Endothelial cell of umbilical vein (primary cell): Measurements from ENCODE around the gene CD300LB. TPM values are rescaled to one million over a fixed set of nuclear protein-coding genes. Genes with fewer than 3 reads are reported as not detected.

ENCODE experiments used
- BruUV-seq: library from RNA; stranded (reverse); fragments of 400-500 nt; replicated peaks from 2 replicates; lab custom pipeline; 2021; lab: Mats Ljungman, UMichigan
- CTCF ChIA-PET: fragments of 300-600, 350-600 bp; sonication (Branson Sonifier 250); formaldehyde crosslinking; loops from one replicate; lab custom pipeline; 2021; ENCODE audit warnings: antibody characterized with exemption, inconsistent platforms; lab: Charles Lee
- POLR2A ChIA-PET: fragments of 300-600, 350-600 bp; sonication (Branson Sonifier 250); formaldehyde crosslinking; loops from one replicate; lab custom pipeline; 2021; ENCODE audit warnings: antibody characterized with exemption, inconsistent platforms; lab: Charles Lee
- DNase-seq: peaks from one replicate; pipeline ENCODE4 v3.0.0-alpha.2; 2011; ENCODE audit warnings: low read depth, low spot score
- FAIRE-seq: peaks from 2 replicates; lab custom pipeline; 2011; peaks lifted over from hg19 to GRCh38; lab: Jason Lieb, UNC
- H2AFZ ChIP-seq: 2 replicates; pipeline ENCODE4 v1.6.0; 2012; ENCODE audit warnings: low read depth, low read length, control low read depth, inconsistent platforms
- H3K27ac ChIP-seq: 2 replicates; pipeline ENCODE4 v1.5.1; 2011; ENCODE audit warnings: low read depth, mild to moderate bottlenecking, control low read depth, low read length, moderate library complexity; ENCODE audit not compliant: insufficient read depth
- H3K27me3 ChIP-seq, 2 experiments: 2 replicates each; pipeline versions ENCODE4 v1.6.0 to v1.6.1; 2011; ENCODE audit warnings: low read length in 2 of 2, mixed read lengths in 1 of 2; ENCODE audit not compliant: control insufficient read depth in 2 of 2, insufficient read depth in 2 of 2
- H3K36me3 ChIP-seq, 2 experiments: 2 replicates in 1 of 2; 3 replicates in 1 of 2; pipeline ENCODE4 v1.5.1; 2011; ENCODE audit warnings: low read length in 2 of 2, mild to moderate bottlenecking in 1 of 2, moderate library complexity in 1 of 2; ENCODE audit not compliant: control insufficient read depth in 2 of 2, insufficient read depth in 2 of 2; ENCODE audit errors: extremely low read depth in 1 of 2
- H3K4me1 ChIP-seq: 3 replicates; pipeline ENCODE4 v1.5.1; 2011; ENCODE audit warnings: mild to moderate bottlenecking, low read length; ENCODE audit not compliant: control insufficient read depth, insufficient read depth; ENCODE audit errors: extremely low read depth
- H3K4me2 ChIP-seq: 2 replicates; pipeline ENCODE4 v1.6.1; 2011; ENCODE audit warnings: low read length, control low read depth, mixed read lengths; ENCODE audit not compliant: insufficient read depth
- H3K4me3 ChIP-seq, 3 experiments: fragments of 200-600 bp in 1 of 3; sonication (generic), shearing (Covaris generic) in 1 of 3; replicated peaks in 1 of 3; 2 replicates each; pipeline ENCODE4 v1.5.1; 2011 to 2016; ENCODE audit warnings: control low read depth in 3 of 3, low read length in 3 of 3, mild to moderate bottlenecking in 2 of 3, inconsistent platforms in 1 of 3, low read depth in 1 of 3, moderate library complexity in 1 of 3; ENCODE audit not compliant: insufficient read depth in 1 of 3
- H3K79me2 ChIP-seq: 2 replicates; pipeline ENCODE4 v1.6.0; 2012; ENCODE audit warnings: low read length, inconsistent platforms; ENCODE audit not compliant: control insufficient read depth, insufficient read depth
- H3K9ac ChIP-seq: replicated peaks from 2 replicates; pipeline ENCODE3; 2011; ENCODE audit warnings: low read length, control low read depth; ENCODE audit not compliant: insufficient read depth; ENCODE audit errors: extremely low read depth
- H3K9me1 ChIP-seq: replicated peaks from 3 replicates; pipeline ENCODE4 v1.6.0; 2011; ENCODE audit warnings: mild to moderate bottlenecking, low read length; ENCODE audit not compliant: control insufficient read depth, insufficient read depth; ENCODE audit errors: extremely low read depth
- H3K9me3 ChIP-seq: replicated peaks from 2 replicates; pipeline ENCODE4 v1.5.1; 2012; ENCODE audit warnings: low read length, inconsistent platforms; ENCODE audit not compliant: control insufficient read depth, insufficient read depth
- H4K20me1 ChIP-seq: replicated peaks from 2 replicates; pipeline ENCODE3; 2011; ENCODE audit warnings: mild to moderate bottlenecking, low read length; ENCODE audit not compliant: control insufficient read depth, insufficient read depth; ENCODE audit errors: extremely low read depth
- CTCF ChIP-seq, 2 donors: IDR thresholded peaks; 1 replicate in 1 of 2; 2 replicates in 1 of 2; pipeline ENCODE4 v1.5.1; 2011; ENCODE audit warnings: low read length in 2 of 2, mild to moderate bottlenecking in 2 of 2, moderate library complexity in 2 of 2, control low read depth in 1 of 2, inconsistent platforms in 1 of 2, low read depth in 1 of 2; ENCODE audit not compliant: insufficient read depth in 1 of 2; ENCODE audit errors: extremely low read depth in 1 of 2
- EZH2 ChIP-seq: IDR thresholded peaks from 2 replicates; pipeline ENCODE4 v1.6.1; 2012; ENCODE audit warnings: borderline replicate concordance, low read depth, mild to moderate bottlenecking, moderate library complexity, low read length, inconsistent platforms; ENCODE audit not compliant: severe bottlenecking
- FOS ChIP-seq: IDR thresholded peaks from 2 replicates; pipeline ENCODE4 v1.6.1; 2011; ENCODE audit warnings: mild to moderate bottlenecking, low read length, moderate library complexity, borderline replicate concordance; ENCODE audit not compliant: insufficient read depth
- GATA2 ChIP-seq: IDR thresholded peaks from 2 replicates; pipeline ENCODE4 v1.7.0; 2011; ENCODE audit warnings: low read depth, mild to moderate bottlenecking, moderate library complexity, mixed read lengths, low read length; ENCODE audit not compliant: insufficient read length, insufficient read depth
- JUN ChIP-seq: IDR thresholded peaks from 2 replicates; pipeline ENCODE4 v1.6.1; 2011; ENCODE audit warnings: borderline replicate concordance, low read depth; ENCODE audit not compliant: insufficient read length, insufficient read depth
- MAX ChIP-seq: IDR thresholded peaks from 2 replicates; pipeline ENCODE4 v1.6.1; 2011; ENCODE audit not compliant: insufficient read depth, insufficient read length
- MYC ChIP-seq: IDR thresholded peaks from one replicate; pipeline ENCODE4 v1.6.1; 2011; ENCODE audit warnings: mild to moderate bottlenecking, low read depth, low read length
- POLR2A ChIP-seq: IDR thresholded peaks from 2 replicates; pipeline ENCODE4 v1.6.1; 2012; ENCODE audit warnings: low read depth, mild to moderate bottlenecking, control low read depth, low read length
- POLR2AphosphoS5 ChIP-seq: IDR thresholded peaks from 2 replicates; pipeline ENCODE4 v1.6.1; 2012; ENCODE audit warnings: low read depth, mild to moderate bottlenecking, control low read depth, low read length, moderate library complexity; ENCODE audit not compliant: insufficient read depth
- dilution Hi-C: fragments of 300-500 bp; cut with MboI; formaldehyde crosslinking; loops from one replicate; pipeline ENCODE4 v1.15.0; 2019; ENCODE audit warnings: low sequenced_read_pairs; ENCODE audit not compliant: extremely low pct_ligation_motif_present
- intact Hi-C: fragments of 100-400 bp; cut with micrococcal nuclease; formaldehyde crosslinking; loops from one replicate; pipeline ENCODE4 v1.10.0; 2022
- polyA plus RNA-seq, 4 experiments: library from polyadenylated mRNA; depleted of rRNA in 3 of 4; stranded (reverse) in 3 of 4; unstranded in 1 of 4; fragments of >200 nt; gene quantifications; 2 replicates each; pipeline versions ENCODE4 v1.2.1 to v1.2.3, GENCODE V29; 2011 to 2012; ENCODE audit warnings: missing spikeins in 1 of 4
- total RNA-seq: library from RNA; stranded (reverse); gene quantifications from 2 replicates; pipeline ENCODE4 v1.2.3, GENCODE V29; 2021

CD300LB gene
- total and polyA plus RNA-seq, 2 donors (not counting 3 experiments of a cell fraction or from before 2014, with no cell fraction given): not detected

GRCh38 chr17:74530831-74531150 lies 484 bp downstream of the CD300LB start:
- H3K9me3 ChIP-seq: no peaks in the 10 kb centered on the region
- dilution Hi-C loops: no loop called here
- intact Hi-C loops: no loop called here
- no peaks in the 10 kb centered on the region for H3K36me3 ChIP-seq
- no peak overlapping the region for H3K9ac ChIP-seq
- H3K4me3 ChIP-seq: no peak overlapping the region
- CTCF ChIA-PET: no interaction called here
- H3K4me1 ChIP-seq: no peaks in the 10 kb centered on the region
- H3K27ac ChIP-seq: no peak overlapping the region
- no peaks in the 10 kb centered on the region for H3K27me3 ChIP-seq
- FAIRE-seq: no peak
- H2AFZ ChIP-seq: no peak overlapping the region
- no TSS peak for BruUV-seq
- DNase-seq: no peak
- POLR2A ChIA-PET: no interaction called here
- H3K79me2 ChIP-seq: no peaks in the 10 kb centered on the region
- no peak for TF ChIP-seq FOS
- TF ChIP-seq POLR2AphosphoS5: no peak
- no peak for TF ChIP-seq CTCF (IDR thresholded peaks at IDR 0.05; ENCODE audit: extremely low read depth in 1 of 2, insufficient read depth in 1 of 2, low read depth in 1 of 2, low read length in 2 of 2)
- no peak for TF ChIP-seq JUN
- TF ChIP-seq GATA2: no peak
- TF ChIP-seq POLR2A: no peak
- no peak for TF ChIP-seq MYC
- no peak for TF ChIP-seq EZH2
- no peak for TF ChIP-seq MAX
- no peaks in the 10 kb centered on the region for H4K20me1 ChIP-seq
- H3K9me1 ChIP-seq: no peaks in the 10 kb centered on the region
- no peak overlapping the region for H3K4me2 ChIP-seq
